OCI-LY1 (cell line): ENCODE data around the gene FBLIM1.

ENCODE experiments used
- CTCF ChIP-seq: fragments of 200-600 bp; sonication (generic), shearing (Covaris generic); IDR thresholded peaks from 2 replicates; pipeline ENCODE4 v1.5.1; 2017; ENCODE audit warnings: mild to moderate bottlenecking, antibody characterized with exemption, low read length, moderate library complexity, mixed read lengths
- EZH2 ChIP-seq: fragments of 200-600 bp; sonication (generic), shearing (Covaris generic); IDR thresholded peaks from 2 replicates; pipeline ENCODE4 v1.8.0; 2017; ENCODE audit warnings: borderline replicate concordance, mixed run types, mild to moderate bottlenecking, antibody characterized with exemption, low read length, moderate library complexity, mixed read lengths

- TF ChIP-seq CTCF (peak; percentile 26; the same call in 1 of the 2 replicates), EZH2 (no peak)
These were observed 71.7 kb downstream of the FBLIM1 start for GRCh38 chr1:15830258-15830657.
